Stimulated activated CD8-positive, alpha-beta memory T cell treated with anti-CD3 and anti-CD28 coated beads, Interleukin-7, amount 100 ng/mL, for 48 hours (primary cell): ENCODE results near the gene UNKL.

Source experiments
- DNase-seq, 2 donors: peaks; one replicate each; pipeline ENCODE4 v3.0.0-alpha.2; 2020; ENCODE audit warnings: low read depth in 1 of 2; ENCODE audit errors: extremely low read depth in 1 of 2

The UNKL gene

GRCh38 chr16:1378804-1379303 is 35.6 kb downstream of the UNKL start:
- DNase-seq = peak; percentile 39 to 63

GRCh38 chr16:1378087-1378803 is 36.3 kb downstream of the UNKL start:
- no peak for DNase-seq

- no peak for DNase-seq
Observed at GRCh38 chr16:1377406-1378010, 37.0 kb downstream of the UNKL start.

- no peak for DNase-seq
Observed at GRCh38 chr16:1375741-1376410, 38.6 kb downstream of the UNKL start.

GRCh38 chr16:1375298-1375640 is 39.2 kb downstream of the UNKL start:
- DNase-seq = no peak

GRCh38 chr16:1374418-1375297 is 39.8 kb downstream of the UNKL start:
- DNase-seq = no peak

- no peak for DNase-seq
Observed at GRCh38 chr16:1372292-1372950, 42.1 kb downstream of the UNKL start.

GRCh38 chr16:1371054-1371978 is 43.2 kb downstream of the UNKL start:
- DNase-seq = no peak

GRCh38 chr16:1367486-1368174 is 46.9 kb downstream of the UNKL start:
- DNase-seq = no peak

- no peak for DNase-seq
Observed at GRCh38 chr16:1366712-1367299, 47.7 kb downstream of the UNKL start.

- no peak for DNase-seq
Observed at GRCh38 chr16:1366060-1366711, 48.3 kb downstream of the UNKL start.

GRCh38 chr16:1364510-1364909 is 50.0 kb downstream of the UNKL start:
- DNase-seq = no peak

- DNase-seq = peak; percentile 47 to 49
Observed at GRCh38 chr16:1363501-1364041, 50.9 kb downstream of the UNKL start.

- no peak for DNase-seq
Observed at GRCh38 chr16:1362807-1363206, 51.7 kb downstream of the UNKL start.

- DNase-seq = no peak
Observed at GRCh38 chr16:1361685-1362360, 52.7 kb downstream of the UNKL start.

- DNase-seq = no peak
Observed at GRCh38 chr16:1357906-1358566, 56.5 kb downstream of the UNKL start.
